Forelimb muscle (tissue), 1 donor: ENCODE data around the gene WNK2. TPM values are rescaled to one million over a fixed set of nuclear protein-coding genes. Genes with fewer than 3 reads are reported as not detected.
A peak's percentile ranks its signal among the peaks of the same experiment; 100 is the strongest.

Experiments used
- DNase-seq: peaks from one replicate; pipeline ENCODE4 v3.0.0-alpha.2; 2013; ENCODE audit warnings: low read depth
- polyA plus RNA-seq: library from polyadenylated mRNA; unstranded; fragments of 120-200 nt; gene quantifications from one replicate; pipeline ENCODE4 v1.2.1, GENCODE V29; 2013; ENCODE audit not compliant: insufficient read length

The WNK2 gene
- polyA plus RNA-seq, 1 donor, result 16.4 TPM

DNA sequence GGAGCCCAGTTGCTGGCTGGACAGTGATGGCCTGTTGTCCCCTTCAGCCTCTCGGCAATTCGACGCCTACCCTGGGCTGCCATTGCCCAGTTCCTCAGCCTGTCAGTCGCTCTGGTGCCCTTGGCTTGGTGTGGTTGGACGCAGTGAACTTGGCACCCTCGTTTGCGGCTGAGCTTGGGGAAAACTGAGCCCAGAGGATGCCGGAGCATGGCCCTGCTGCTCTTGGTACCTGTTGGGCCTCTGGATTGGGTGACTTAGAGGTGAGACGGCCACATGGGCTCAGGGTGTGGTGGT lies 16.5 kb downstream of the WNK2 start:
- DNase-seq, result no peak

DNA sequence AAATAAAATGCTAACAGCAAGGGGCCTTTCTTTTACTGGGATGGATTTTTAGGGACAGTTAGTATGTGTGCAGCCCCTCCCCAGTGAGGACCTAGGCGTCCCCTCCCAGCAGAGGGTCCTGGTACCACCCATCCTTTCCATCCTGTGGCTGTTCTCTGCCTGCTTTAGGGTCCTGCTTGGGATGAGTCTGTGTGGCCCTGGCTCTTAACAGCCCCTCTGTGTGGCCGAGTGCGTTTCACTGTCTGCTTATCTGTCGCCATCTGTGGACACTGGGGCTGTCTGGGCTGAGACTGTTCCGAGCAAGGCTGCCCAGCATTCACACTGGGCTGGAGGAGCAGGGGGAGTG lies 17.0 kb downstream of the WNK2 start:
- DNase-seq, result no peak

DNA sequence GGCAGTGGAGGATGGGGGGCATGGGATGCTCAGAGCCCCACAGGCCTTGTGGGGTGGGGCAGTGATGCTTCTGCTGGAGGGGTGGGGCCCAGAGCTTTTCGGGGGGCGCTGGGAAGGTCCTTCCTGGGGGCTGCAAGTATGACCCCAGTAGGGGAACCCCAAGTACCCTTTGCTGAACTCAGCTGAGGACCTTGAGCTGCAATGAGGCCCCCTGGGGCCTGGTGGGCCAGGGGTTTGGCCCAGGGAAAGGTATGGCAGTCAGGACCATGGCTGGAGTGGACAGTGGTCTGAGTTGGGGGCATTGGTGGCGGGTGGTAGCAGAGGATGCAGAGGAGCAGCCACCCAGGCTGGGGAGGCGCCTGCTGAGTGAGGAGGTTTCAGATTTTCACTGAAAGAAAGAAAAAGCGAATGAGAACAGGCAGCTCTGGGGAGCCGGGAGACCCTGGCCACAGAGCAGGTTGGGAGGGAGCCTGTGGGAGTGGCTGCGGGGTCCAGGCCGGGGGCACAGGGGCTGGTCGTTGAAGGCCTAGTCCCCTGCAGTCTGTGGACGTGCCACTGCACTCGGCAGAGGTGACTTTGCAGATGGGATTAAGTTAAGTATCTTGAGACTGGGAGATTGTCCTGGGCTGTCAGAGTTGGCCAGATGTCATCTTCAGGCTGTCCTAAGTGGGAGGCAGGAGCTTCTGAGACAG lies 19.2 kb downstream of the WNK2 start:
- no peak for DNase-seq

DNA sequence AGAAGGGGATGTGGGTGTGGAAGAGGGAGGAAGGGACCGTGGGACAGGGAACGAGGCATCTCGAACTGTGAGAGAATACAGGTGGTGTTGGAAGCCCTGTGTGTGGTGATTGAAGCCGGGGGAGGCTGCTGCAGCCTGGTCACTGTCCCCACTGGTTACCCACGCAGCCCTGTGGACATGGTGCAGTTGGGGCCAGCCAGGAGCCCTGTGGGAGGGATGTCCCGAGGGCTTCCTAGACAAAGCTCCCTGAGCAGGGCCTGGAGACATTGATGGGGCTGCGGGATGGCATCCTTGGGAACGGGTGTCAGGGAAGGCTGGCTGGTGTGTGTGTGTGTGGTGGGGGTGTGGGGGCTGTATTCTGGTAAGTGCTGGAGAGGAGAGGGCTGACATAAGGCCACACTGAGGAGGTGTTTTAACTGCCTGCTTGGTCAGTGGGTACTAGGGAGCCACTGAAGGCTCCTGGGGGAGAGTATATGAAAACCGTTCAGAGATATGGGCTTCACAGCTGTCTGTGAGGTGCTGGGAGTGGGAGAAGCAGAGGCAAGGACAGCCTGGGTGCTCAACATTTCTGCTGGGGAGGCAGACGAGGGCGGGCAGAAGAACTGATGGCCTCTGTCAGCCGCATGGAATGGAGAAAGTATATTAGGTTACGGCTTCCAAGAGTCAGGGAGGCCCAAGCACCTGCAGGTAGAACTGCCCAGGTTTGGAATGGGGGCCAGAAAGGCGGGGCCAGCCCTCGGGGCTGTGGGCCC lies 20.0 kb downstream of the WNK2 start:
- no peak for DNase-seq

DNA sequence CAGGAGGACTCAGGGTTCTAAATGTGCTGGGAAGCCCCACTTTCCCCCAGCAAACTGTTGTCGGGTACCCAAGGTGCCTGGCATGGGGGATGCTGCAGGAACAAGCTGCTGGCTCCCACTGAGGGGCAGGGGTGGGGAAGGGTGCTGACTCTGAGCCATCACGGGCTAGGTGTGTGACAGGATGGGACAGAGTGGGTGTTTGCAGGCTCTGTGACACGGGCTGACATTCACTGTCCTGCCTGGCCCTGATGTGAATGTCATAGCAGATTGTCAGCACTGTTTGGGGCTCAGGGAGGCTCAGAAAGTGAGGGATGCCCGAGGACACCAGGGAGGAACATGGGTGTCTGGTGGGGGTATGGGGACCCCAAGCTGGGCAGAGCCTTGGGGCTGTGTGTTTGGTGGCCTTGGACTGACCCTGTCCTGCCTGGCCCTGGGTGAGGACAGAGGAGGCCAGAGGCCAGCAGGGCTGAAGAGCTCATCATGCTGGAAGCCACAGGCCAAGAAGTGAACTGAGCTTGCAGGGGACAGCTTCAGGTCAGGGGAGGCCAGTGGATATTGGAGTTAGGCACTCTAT lies 20.6 kb downstream of the WNK2 start:
- no peak for DNase-seq

DNA sequence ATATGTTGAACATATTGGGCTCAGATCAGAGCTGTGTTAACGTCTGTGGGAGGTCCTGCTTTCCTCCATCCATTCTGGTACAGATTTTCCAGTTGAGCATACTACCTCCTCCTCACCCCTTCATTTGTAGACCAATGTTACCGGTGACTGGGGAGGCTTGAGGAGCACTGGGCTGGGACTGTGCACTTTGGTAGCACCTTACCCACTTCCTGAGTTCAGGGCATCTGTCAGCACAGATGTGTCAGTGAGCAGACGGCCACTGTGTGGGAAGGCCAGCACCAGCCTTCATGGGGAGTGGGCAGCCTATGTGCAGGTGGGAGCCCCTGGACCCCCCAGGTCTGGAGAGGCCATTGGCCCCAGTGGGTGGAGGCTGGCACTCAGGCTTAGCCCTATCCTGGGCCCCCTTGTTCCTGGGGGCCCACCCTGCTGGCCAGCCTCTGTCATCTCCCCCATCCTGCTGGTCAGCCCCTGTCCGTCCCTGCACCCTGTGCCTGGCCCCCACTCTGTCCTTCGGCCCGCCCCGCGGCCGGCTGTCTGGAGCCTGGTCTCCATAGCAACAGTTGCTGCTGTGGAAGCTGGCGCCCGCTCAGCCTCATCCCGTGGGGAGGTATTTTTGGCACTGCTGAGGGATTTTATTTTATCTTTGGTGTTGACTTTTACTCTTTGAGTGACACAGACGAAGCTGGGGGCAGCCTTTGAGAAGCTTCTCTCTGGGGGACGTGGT lies 21.3 kb downstream of the WNK2 start:
- DNase-seq, result peak; percentile 46

DNA sequence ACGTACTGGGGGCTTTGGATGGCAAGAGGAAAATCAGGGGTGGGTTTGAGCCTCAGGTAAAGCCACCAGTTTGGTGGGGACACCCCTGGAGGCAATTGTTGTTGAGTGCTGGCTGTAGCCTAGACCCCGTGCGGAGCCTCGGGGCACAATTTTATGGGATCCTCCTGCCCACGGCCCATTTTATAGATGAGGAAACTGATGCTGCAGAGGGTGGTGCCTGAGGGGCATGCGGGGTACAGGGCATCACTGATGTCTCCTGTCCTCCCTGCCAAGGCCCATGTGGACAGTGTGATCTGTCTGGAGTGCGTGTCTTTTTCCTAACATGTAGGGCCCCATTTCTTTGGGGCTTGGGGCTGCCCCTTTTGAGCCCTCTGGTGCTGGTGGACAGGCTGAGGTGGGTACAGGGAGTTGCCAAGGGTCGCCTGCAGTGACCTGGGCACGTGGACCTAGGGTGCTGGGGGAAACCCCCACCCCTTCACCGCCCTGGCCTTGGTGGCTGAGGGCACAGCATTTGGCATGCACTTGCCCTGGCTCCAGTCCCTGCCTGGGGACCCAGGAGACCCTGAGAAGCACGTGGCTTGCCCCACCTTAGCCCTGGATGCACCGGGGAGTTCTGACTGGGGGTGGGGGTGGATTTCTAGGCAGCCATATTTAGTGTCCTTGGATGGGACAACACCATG lies 22.1 kb downstream of the WNK2 start:
- no peak for DNase-seq

DNA sequence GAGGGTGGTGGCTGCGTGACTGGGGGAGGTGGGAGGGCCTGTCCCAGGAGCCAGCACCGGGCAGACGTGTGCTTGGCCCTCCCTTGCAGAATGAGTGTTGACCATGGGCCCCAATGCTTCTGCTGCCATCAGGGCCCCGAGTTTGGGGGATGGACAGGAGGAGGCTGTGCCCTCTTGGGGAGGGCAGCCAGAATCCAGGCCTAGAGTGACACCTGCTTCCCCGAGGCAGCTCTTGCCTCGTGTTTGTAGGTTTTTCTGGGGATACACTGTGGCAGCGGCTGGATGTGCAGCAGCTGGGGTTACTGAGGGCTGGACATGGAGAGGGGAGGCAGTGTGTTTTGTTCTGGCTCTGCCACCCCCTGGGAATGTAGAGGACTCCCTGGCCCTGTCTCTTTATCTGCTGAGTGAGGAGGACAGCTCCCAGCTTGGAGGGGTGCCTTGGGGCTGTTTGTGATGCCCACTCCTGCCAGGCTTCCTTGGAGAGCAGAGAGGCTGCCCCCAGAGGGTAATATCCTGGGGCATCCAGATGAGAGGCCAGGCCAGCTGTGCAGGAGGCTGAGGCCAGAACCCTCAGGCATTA lies 22.7 kb downstream of the WNK2 start:
- DNase-seq, result no peak

DNA sequence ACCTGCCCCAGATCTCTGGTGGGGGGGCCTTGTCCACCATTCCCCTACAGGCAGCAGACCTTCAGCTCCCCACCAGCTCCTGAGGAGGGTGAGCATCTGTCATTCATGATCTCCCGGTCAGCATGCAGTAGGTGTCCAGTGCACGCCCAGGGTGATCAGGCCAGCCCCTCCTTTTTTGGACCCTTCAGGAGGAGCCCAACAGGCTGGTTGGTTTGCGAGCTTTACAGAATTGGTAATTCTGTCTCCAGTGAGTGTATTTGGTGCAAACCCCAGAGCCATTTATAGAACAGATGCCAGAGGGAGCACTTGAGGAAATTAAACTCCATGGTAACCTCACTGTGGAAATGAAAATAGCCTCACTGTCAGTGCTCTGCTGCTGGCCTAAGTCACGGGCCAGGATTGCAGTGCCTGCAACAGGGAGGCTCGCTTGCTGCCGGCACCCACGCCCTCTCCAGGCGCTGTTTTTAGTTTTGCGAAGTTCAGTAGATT lies 23.4 kb downstream of the WNK2 start:
- DNase-seq, result peak; percentile 76

DNA sequence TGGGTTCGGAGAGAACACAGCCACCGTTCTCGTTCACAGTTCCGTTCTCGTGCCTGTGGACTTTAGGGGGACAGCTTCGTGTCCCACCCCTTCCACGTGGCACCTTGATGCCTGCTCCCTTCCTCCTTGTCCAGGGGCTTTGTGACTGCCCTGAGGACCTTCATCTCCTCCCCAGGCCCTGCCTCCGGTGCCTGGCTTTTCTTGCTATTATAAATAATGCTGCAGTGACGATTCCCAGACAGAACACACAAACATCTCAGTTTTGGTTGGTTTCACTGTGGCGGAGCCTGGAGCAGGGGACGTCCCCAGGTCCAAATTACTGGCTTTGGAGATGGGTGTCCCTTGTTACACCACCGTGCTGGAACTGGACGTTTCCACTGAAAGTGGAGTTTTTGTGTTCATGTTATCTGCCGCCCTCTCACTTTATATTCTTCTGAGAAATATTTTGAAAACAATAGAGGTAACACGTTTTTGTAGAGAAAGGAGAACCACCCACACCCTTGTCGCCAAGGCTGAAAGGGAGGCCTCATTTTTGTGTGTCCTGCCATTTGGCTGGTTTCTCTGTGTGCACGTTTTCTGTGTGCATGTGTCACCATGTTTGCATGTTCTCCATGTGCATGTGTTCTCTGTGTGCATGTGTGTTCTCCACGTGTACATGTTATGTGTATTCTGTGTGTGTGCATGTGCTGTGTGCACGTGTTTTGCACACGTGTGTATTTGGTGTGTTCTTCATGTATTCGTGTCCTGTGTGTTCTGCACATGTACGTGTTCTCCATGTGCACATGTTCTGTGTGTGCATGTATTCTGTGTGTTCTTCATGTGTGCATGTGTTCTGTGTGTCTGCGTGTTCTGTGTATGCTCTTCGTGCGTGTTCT lies 24.2 kb downstream of the WNK2 start:
- DNase-seq, result no peak

DNA sequence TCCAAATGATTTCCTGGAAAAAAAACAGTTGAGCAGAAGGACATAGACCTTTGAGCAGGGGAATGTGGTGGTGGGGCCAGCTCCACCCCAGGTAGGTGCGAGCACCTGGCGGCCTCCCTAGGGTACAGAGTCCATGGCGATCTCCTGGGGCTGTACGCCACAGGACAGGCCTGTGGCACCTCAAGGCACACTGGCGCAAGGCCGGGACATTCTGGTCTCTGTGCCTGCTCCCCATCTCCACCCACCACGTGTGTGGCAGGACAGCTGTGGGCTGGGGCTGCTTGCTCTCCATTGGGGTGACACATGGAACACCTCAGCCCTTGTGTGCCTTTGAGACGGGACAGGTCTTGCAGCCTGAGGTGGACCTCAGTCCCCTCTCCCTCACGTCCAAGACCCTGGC lies 25.2 kb downstream of the WNK2 start:
- DNase-seq, result no peak

DNA sequence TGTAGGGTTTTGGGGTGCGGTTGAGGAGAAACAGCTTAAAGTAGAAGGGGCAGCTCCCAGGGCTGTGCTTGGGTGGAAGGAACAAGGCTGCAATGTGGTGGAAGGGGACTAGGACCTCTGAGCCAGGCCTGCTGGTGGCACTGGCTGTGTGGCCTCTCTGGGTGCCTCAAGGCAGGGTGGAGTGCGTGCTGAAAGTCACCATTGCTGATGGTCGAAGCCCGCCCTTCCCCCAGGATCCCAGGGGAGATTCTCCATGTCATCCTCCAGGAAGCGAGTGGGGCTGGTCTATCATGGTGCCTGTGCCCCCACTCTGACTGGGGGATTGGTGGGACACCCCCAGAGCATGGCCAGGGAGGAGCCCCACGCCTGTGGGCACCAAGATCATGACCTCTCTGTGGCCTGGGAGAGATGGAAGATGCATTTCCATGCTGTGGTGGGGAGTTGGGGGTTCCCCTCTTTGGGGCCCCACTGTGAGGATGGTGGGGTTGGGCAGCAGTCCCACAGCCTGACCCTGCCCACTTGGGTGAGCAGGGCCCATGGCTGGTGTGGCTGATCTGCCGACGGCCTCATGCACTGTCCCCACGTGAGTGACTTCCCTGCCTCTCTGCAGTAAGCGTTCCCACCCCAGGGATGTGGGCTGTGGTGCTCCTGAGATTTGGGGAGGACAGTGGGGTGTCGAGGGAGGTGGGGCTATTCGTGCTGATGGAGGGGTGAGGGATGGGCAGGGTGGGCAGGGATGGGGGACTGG lies 25.8 kb downstream of the WNK2 start:
- DNase-seq, result no peak

DNA sequence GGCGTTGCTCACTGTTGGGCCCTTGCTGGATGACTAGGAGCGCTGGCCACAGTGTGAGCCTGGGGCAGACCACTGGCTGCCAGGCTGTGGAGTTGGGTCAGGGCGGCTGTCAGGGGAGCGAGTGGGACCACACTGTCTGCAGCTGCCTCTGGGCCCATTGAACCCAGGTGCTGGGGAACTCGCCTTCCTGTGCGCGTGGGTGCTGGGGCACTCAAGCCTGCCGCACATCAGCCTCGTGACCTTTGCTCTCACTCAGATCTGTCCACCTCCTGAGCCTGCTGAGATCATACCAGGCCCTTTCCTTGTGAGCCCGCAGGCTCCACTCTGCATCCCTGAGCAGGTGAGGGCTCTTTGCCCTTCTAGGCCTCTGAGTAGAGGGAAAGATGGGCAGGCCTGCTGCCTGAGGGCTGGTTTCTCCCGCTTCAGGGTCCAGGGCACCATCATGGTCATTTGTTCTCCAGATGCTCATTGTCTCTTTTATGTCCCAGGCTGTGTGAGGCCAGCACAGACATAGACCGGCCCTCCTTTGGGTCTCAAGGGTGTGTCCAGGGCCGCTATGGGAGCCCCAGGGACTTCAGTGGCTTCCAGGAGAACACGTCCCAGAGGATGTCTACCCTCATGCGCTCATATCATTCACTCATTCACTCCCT lies 26.5 kb downstream of the WNK2 start:
- DNase-seq, result no peak

DNA sequence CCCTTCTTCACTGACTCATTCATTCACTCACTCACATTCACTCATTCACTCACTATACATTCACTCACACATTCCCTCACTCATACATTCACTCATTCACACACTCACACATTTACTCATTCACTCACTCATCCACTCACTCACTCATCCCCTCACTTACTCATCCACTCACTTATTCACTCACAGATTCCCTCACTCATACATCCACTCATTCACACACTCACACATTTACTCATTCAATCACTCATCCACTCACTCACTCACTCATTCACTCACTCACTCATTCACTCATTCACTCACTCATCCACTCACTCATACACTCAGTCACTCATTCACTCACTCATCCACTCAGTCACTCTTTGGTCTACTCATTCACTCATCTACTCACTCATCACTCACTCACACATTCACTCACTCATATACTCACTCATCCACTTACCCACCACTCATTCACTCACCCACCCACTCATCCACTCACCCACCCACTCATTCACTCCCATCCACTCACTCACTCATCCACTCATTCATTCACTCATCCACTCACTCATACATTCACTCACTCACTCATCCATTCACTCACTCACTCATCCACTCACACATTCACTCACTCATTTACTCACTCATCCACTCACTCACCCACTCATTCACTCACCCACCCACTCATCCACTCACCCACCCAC lies 27.2 kb downstream of the WNK2 start:
- no peak for DNase-seq

DNA sequence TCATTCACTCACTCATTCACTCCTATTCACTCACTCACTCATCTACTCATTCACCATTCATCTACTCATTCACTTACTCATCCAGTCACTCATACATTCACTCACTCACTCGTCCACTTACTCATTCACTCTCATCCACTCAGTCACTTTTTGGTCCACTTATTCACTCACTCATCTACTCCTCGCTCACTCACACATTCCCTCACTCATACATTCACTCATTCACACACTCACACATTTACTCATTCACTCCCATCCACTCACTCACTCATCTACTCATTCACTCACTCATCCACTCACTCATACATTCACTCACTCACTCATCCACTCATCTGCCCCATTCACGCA lies 27.7 kb downstream of the WNK2 start:
- no peak for DNase-seq

DNA sequence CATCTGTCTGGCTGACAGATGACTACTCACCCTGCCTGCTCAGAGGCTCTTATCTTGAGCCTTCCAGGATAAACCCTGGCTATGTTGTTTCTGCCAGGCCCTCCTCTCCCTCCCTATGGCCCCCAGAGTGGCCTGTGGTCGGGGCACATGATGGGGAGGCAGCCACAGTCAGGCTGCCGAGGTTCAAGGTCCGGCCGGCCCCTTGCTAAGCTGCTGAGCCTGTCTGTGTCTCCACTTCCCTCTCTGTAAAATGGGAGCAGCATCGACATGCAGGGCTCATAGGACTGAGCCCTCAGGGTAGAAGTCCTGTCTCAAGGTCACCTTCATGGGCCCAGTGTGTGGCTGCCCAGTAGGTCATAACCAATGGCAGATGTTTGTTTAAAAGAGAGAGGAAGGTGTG lies 28.5 kb downstream of the WNK2 start:
- no peak for DNase-seq

DNA sequence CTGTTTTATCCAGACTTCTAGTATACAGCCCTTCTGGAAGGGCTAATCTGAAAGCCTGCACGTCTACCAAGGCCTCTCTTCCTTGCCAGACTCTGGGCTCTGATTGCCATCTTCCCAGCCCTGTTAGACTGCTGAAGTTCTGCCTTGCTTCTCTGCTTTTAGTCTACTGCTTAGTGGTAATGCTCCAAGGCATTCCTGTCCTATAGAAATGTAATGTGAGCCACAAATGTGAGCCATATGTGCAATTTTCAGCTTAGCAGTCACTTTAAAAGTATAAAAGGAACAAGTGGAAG lies 32.1 kb downstream of the WNK2 start:
- no peak for DNase-seq

DNA sequence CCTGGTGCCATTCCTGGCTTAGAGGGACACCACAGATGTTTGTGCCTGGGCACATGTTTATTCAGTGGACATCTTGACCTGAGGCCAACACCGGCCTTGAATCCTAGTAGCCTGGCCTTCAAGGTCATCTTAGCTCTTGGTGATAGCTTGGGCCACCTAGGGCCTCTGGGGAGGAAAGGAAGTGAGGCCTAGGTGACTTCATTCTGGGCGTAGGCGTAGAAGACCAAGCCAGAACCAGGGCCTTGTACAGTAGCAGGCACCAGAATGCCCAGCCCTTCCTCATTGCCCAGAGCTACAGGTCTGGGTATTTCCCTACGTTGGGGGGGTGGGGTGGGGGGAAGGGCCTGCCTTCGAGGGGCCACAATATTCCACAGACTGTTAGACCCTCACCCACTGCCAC lies 33.8 kb downstream of the WNK2 start:
- DNase-seq, result no peak

DNA sequence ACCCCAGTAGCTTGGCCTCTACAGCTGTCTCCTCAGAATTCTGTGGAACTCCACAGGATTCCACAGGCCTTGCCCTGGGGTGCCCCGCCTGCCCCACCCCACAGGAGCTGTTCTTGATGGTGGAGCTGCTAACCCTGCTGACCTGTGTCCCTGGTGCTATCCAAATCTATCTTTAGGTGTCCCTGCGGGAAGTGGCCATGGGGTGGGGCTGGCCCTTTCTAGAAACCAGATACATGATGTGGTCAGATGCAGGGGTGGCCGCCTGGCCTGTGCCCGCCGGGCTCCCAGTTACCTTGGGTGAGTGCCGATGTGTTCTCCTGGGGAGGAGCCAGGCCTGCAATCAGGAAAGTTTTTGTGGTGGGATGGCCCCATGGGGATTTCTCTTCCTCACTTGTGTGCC lies 34.2 kb downstream of the WNK2 start:
- no peak for DNase-seq
